Kidney tubule cell (primary cell): ENCODE measurements around the gene EFEMP1.

Source experiments
- DNase-seq: peaks from one replicate; pipeline ENCODE4 v3.0.0-alpha.2; 2018; ENCODE audit warnings: low spot score

The EFEMP1 gene, protein sequence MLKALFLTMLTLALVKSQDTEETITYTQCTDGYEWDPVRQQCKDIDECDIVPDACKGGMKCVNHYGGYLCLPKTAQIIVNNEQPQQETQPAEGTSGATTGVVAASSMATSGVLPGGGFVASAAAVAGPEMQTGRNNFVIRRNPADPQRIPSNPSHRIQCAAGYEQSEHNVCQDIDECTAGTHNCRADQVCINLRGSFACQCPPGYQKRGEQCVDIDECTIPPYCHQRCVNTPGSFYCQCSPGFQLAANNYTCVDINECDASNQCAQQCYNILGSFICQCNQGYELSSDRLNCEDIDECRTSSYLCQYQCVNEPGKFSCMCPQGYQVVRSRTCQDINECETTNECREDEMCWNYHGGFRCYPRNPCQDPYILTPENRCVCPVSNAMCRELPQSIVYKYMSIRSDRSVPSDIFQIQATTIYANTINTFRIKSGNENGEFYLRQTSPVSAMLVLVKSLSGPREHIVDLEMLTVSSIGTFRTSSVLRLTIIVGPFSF

GRCh38 chr2:55923091-55923981, at the start of gene EFEMP1:
Gene EFEMP1, minus strand, starts transcription at chr2:55923782. Its CDS starts 1,342 bp downstream, at chr2:55922440.
- DNase-seq: peak; percentile 68

DNA sequence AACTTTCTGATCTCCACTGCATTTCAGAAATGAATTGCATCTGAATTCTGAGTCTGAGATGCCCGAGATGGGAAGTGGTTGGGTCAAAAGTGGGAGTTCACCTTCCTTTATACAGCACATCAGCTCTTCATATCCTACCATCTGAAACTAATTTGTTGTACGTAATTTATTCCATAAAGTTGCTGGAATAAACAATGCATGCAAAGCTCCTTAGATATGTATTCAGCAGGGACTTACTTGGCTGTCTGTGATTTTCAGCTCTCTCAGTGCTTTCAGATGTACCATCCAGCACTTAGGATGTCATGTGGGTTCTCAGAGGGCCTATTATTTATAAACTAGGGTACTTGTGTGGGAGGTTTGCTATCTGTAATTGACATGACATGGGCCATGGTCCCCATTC, 46.9 kb upstream of the EFEMP1 start:
- DNase-seq: no peak

DNA sequence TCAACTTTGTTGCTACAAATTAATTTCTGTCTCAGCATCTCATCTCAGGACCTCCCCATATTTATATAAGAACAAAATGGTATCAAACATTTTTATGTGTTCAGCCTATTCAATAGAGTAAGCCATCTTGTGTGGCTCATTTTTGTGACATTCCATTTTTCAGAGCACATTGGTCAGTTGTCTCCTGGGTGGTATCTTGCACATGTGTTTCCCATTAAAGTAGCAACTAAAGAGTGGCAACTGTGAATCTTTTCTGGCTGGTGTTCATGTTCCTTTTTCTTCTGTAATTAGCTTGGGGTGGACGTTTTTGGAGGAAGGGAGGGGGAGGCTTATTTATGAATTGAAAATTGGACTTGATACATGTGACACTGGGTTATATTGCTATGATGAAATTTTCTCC, 45.4 kb upstream of the EFEMP1 start:
- no peak for DNase-seq

DNA sequence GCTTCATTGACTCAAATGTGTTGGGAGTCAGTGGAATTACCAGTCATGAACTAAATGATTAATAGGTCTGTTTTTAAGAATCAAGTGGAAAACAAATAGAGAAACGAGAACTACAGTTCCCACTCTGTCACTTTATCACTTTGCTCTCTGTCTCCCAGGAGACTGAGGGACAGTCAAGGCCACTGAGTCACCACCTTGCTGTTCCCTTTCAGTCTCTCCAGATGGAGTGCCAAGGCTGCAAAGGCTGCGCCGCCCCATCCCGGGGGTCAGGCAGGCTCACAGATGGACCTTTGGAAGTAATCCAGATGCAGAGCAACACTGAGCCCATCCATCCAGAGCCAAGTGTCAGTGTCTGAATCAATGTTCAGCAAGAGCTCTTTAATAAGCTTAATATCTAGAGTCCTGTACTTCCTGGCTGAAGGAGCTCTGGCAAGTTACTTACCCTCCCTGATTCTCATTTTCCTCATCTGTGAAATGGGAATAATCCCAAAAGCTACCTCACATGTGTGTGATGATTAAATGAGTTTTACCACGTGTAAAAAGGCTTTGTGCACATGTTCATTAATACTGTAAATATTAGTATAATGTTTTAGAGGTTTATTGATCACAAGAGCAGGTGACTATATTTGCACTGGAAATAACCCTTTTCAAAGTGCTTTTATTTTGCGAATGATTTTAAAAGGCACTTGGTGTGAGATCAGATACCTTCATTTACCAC, 43.0 kb upstream of the EFEMP1 start:
- DNase-seq: peak; percentile 52

DNA sequence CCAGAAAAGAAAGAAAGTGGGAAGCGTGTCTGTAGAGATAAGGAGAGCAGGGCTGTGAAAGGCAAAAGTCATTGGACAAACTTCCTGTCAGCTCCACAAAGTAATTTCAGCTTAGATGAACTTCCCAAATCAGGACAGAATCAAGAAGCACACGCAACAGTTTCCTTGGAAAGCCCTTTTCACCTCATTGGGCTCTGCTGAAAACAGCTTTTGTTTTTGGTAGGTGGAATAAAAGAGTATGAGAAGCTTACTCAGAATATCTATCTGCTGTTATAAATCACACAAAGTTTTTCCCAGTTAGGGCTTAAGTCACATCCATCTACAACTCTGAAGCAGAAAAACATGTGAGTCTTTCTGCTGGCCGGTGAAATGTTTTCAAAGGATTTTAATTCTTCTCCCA, 42.4 kb upstream of the EFEMP1 start:
- peak; percentile 8 for DNase-seq

- DNase-seq: no peak
These were observed 41.7 kb upstream of the EFEMP1 start for GRCh38 chr2:55965276-55965675.

DNA sequence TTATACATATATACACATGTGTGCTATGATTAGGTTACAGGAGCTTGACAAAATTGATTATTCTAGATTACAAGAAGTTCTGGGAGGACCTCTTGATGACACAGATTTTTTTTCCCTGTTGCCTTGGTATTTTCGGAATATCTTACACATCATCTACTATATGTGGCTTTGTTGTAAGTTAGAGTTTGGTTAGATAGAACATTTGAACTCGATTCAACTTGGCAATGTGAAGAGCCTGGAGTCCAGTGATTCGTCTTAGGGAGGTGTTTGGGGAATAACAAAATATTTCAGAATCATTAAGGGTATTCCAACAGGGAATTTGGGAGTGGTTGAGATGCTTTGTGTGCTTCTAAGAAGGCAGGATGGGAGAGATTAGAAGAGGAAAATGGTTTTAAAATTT, 39.3 kb upstream of the EFEMP1 start:
- DNase-seq: no peak

DNA sequence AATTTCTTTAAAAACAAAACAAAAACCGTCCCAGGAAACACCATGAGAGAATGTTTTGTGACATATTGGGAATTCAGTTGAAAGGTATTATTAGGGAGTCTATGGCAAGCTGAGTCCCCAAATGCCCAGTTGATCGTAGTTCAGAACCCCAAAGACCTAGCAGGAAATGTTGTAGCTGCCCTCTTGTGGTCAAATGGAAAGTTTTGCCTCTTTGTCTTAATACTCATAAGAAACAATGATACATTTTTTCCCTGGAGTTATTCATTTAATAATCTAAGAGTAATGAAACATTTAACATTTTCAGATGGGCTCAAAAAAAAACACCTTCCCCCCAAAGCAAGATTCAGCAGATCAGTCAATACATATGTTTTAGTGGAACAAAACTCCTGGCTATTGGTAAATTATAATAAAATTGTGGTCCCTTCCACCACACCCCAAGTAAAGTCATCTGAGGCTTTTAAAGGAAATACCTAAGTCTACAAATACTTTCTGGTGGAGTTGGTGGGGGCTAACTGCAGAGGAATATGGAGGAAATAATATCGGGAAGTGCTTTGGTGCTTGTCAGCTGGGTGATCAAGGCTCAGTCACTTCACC, 37.8 kb upstream of the EFEMP1 start:
- DNase-seq: peak; percentile 52

GRCh38 chr2:55958756-55959155, 35.2 kb upstream of the EFEMP1 start:
- DNase-seq: no peak

- no peak for DNase-seq
These were observed 33.6 kb upstream of the EFEMP1 start for GRCh38 chr2:55957142-55957541.

GRCh38 chr2:55954306-55955035, 30.9 kb upstream of the EFEMP1 start:
- DNase-seq: peak; percentile 8

- DNase-seq: no peak
These were observed 28.8 kb upstream of the EFEMP1 start for GRCh38 chr2:55952415-55952814.

DNA sequence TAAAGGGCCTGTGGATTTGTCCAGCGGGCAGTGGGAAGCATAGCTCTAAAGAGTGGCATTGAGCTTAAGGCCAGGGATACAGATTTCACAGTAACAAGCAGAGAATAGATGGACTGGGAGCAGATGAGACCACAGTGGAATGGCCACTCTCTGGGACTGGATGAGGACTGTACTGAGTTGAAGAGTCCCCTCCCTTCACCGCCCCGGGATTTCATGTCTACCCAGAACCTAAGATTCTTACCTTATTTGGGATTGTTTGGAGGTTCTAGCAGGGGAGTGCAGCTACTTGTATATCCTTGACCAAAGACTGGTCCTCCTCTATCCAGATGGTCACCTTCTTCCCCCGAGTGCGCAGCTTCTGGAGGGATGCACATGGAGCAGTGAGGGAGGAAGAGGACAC, 28.0 kb upstream of the EFEMP1 start:
- no peak for DNase-seq

GRCh38 chr2:55949613-55950012, 26.0 kb upstream of the EFEMP1 start:
- no peak for DNase-seq

GRCh38 chr2:55949211-55949610, 25.6 kb upstream of the EFEMP1 start:
- DNase-seq: no peak

DNA sequence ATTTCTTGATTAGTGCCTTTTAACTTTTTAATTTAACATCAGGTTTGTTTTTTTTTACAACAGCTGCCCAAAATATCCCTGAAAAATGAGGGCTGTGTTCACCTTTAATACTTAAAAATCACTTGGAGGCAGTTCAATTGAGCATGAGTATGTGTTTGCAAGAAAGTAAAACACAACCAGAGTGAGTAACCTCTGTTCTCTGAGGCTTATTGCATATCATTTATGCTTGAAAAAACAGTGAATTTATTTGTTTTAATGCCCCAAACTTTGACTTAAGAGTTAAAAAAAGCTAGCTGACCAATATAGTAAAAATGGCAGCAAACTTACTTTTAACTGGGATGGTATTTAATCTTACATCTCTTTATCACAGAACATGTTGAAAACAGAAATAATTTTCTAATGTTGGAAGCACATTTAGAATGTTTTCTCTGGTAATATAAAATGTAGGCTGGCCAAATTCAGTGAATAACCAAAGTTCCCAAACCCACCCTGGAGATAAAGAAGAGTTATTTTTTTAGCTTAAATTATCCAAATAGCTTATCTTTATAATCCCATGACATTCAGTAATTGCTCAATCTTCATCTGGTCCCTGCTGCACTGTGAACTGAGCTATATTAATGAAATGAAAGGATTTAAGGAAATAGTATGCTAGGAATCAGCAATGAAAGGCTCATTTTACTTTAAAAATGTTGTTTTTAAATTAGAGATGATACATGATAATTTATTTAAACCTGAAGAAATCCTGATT, 24.8 kb upstream of the EFEMP1 start:
- DNase-seq: no peak

- DNase-seq: no peak
These were observed 24.2 kb upstream of the EFEMP1 start for GRCh38 chr2:55947752-55948151.

GRCh38 chr2:55946793-55947192, 23.2 kb upstream of the EFEMP1 start:
- no peak for DNase-seq

DNA sequence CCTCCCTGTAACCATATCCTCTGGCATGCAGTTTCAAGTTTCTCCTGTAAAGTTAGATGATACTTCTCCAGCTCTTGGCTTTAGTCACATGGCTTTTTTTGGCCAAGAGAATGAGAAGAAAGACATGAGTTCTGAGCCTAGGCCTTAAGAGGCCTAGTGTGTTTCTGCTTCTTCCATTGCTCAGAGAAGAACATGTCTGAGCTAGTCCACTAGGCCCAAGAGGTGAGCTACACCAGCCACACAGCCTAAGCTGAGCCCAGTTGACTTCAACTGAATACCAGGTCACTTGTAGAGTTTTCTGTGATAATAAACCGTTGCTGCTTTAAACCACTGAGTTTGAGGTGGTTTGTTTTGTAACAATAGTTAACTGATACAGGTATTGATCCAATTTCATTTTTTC, 19.9 kb upstream of the EFEMP1 start:
- no peak for DNase-seq

DNA sequence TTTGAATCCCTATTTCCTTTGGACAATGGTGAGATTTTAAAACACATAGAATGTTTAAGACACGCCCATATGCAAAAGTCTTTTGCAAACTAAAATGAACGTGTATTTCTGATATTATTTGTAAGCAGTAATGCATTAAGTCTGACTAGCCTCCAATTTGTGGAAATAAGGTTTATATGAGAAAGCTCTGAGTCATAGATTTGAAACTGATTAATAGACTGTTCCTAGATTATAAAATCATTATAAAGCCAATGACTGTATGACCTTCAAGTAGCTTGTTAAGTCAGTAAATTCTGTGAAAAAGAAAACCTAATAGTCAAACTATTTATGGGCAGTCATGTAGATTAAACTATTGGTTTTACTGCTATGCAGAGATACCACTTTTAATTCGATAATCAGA, 12.8 kb upstream of the EFEMP1 start:
- peak; percentile 26 for DNase-seq
